Measurements from ENCODE around the gene STAP2.

The STAP2 gene

GRCh38 chr19:4324228-4324627 lies 14.4 kb downstream of the STAP2 start:
- no peak for DNase-seq

- DNase-seq: no peak
These were observed 14.9 kb downstream of the STAP2 start for GRCh38 chr19:4323692-4324091.

GRCh38 chr19:4322942-4323665 lies 15.5 kb downstream of the STAP2 start:
- no peak for DNase-seq

- DNase-seq: no peak
These were observed 18.2 kb downstream of the STAP2 start for GRCh38 chr19:4320419-4320818.

GRCh38 chr19:4319067-4319718 lies 19.4 kb downstream of the STAP2 start:
- no peak for DNase-seq

- DNase-seq: no peak
These were observed 20.2 kb downstream of the STAP2 start for GRCh38 chr19:4318460-4318859.

GRCh38 chr19:4316956-4317355 lies 21.7 kb downstream of the STAP2 start:
- DNase-seq: no peak

- DNase-seq: no peak
These were observed 24.7 kb downstream of the STAP2 start for GRCh38 chr19:4313847-4314490.

GRCh38 chr19:4310247-4311121 lies 28.1 kb downstream of the STAP2 start:
- DNase-seq: no peak

- DNase-seq: no peak
These were observed 33.0 kb downstream of the STAP2 start for GRCh38 chr19:4305659-4306058.

GRCh38 chr19:4305257-4305612 lies 33.4 kb downstream of the STAP2 start:
- no peak for DNase-seq

GRCh38 chr19:4304538-4305256 lies 33.9 kb downstream of the STAP2 start, which contains the start of gene FSD1:
FSD1 (plus strand) TSS chr19:4304598; CDS start chr19:4304747, 149 bp downstream.
- DNase-seq: peak; percentile 37

- no peak for DNase-seq
These were observed 34.6 kb downstream of the STAP2 start for GRCh38 chr19:4303819-4304537.

GRCh38 chr19:4302243-4302640 lies 36.4 kb downstream of the STAP2 start, which contains the start of gene TMIGD2:
TMIGD2 (minus strand) TSS chr19:4302389; CDS start chr19:4302385, 4 bp downstream.
- no peak for DNase-seq

GRCh38 chr19:4301590-4302242 lies 36.9 kb downstream of the STAP2 start:
- no peak for DNase-seq

- no peak for DNase-seq
These were observed 38.0 kb downstream of the STAP2 start for GRCh38 chr19:4300589-4300988.

- DNase-seq: no peak
These were observed 39.6 kb downstream of the STAP2 start for GRCh38 chr19:4298810-4299550.

GRCh38 chr19:4297901-4298809 lies 40.5 kb downstream of the STAP2 start:
- DNase-seq: no peak

All from activated T-cell treated with anti-CD3 and anti-CD28 coated beads for 4 hours (primary cell).